Psoas muscle (tissue), 8 donors: ENCODE measurements around the gene DCXR. TPM values are rescaled to one million over a fixed set of nuclear protein-coding genes. Genes with fewer than 3 reads are reported as not detected.

Experiments
- ATAC-seq, 4 donors: fragments of 200-7000 bp; cut with Tn5 transposase; one replicate each; pipeline ENCODE4 v1.9.1; 2020; ENCODE audit warnings: moderate library complexity in 3 of 4, mild to moderate bottlenecking in 2 of 4
- DNase-seq, 2 donors: peaks; one replicate each; pipeline ENCODE4 v3.0.0-alpha.2; 2020
- H3K27ac ChIP-seq: fragments of 200-600 bp; one replicate; pipeline ENCODE4 v1.8.0; 2022
- H3K27me3 ChIP-seq, 3 donors: fragments of 200-600 bp in 1 of 3; one replicate each; pipeline versions ENCODE4 v1.6.1 to v1.8.0; 2013 to 2022; ENCODE audit warnings: low read length in 2 of 3, mild to moderate bottlenecking in 2 of 3, moderate library complexity in 1 of 3; ENCODE audit not compliant: insufficient read depth in 3 of 3
- H3K36me3 ChIP-seq, 2 donors: fragments of 200-600 bp in 1 of 2; one replicate each; pipeline versions ENCODE4 v1.6.1 to v1.8.0; 2013 to 2022; ENCODE audit warnings: low read depth in 1 of 2, mild to moderate bottlenecking in 1 of 2, moderate library complexity in 1 of 2; ENCODE audit not compliant: insufficient read depth in 1 of 2
- H3K4me1 ChIP-seq: fragments of 200-600 bp; one replicate; pipeline ENCODE4 v1.8.0; 2022
- H3K4me3 ChIP-seq: fragments of 200-600 bp; one replicate; pipeline ENCODE4 v1.8.0; 2022; ENCODE audit warnings: mild to moderate bottlenecking
- H3K9me3 ChIP-seq: fragments of 200-600 bp; one replicate; pipeline ENCODE4 v1.8.0; 2022
- WGBS, 3 donors: extraction: QIAGEN DNeasy Blood & Tissue Kit; methylation state at CpG; one replicate each; pipeline versions ENCODE4 v1.1.6 to v1.1.7; 2013; 5-methylcytosine and 5-hydroxymethylcytosine counted together
- intact Hi-C, 2 donors: fragments of 100-400 bp; cut with DNase I; formaldehyde crosslinking; loops; one replicate each; pipeline versions ENCODE4 v1.11.0 to v1.14.2; 2022
- polyA plus RNA-seq, 3 donors: library from polyadenylated mRNA; stranded (reverse); fragments of 200-250 nt; gene quantifications; one replicate each; pipeline ENCODE4 v1.2.3, GENCODE V29; 2013
- total RNA-seq, 4 donors: library from RNA; stranded (reverse); fragmentation: NEBNext Ultra II Directional in 2 of 4; extraction: Animal tissue kit (Norgen Biotek cat#: 25700) in 2 of 4; gene quantifications; one replicate each; pipeline versions ENCODE4 v1.2.1 to v1.2.4, GENCODE V29; 2021 to 2023
- TF ChIP-seq, protein P1 (sequence below): fragments of 200-600 bp; IDR thresholded peaks from one replicate; pipeline ENCODE4 v1.8.0; 2022; ENCODE audit warnings: antibody characterized with exemption
- donor health status: healthy with polysubstance abuse.
- donor health status: DM: no; HTN: no; CAD: no; lungs with moderate emphysema.
- donor health status: Bipolar disorder and iron deficiency.
- donor health status: healthy.
- donor health status: DM: yes; HTN: yes; CAD: no.
- donor health status: DM: no; HTN: no; CAD: no.
- donor health status: DM: no; HTN: no; CAD: no.
- donor health status: DM: yes; HTN: yes; CAD: no.

The DCXR gene
- total and polyA plus RNA-seq, 7 donors = 111 to 216 (median 147) TPM

- H3K27me3 ChIP-seq = no peaks in the 10 kb centered on the region
- no peak overlapping the region for H3K4me3 ChIP-seq
- TF ChIP-seq, protein P1, sequence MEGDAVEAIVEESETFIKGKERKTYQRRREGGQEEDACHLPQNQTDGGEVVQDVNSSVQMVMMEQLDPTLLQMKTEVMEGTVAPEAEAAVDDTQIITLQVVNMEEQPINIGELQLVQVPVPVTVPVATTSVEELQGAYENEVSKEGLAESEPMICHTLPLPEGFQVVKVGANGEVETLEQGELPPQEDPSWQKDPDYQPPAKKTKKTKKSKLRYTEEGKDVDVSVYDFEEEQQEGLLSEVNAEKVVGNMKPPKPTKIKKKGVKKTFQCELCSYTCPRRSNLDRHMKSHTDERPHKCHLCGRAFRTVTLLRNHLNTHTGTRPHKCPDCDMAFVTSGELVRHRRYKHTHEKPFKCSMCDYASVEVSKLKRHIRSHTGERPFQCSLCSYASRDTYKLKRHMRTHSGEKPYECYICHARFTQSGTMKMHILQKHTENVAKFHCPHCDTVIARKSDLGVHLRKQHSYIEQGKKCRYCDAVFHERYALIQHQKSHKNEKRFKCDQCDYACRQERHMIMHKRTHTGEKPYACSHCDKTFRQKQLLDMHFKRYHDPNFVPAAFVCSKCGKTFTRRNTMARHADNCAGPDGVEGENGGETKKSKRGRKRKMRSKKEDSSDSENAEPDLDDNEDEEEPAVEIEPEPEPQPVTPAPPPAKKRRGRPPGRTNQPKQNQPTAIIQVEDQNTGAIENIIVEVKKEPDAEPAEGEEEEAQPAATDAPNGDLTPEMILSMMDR = no peak
- no peak for ATAC-seq
- H3K36me3 ChIP-seq = peaks cover 0 to 13% of the 10 kb centered on the region in 2 donors
- no peaks in the 10 kb centered on the region for H3K9me3 ChIP-seq
- intact Hi-C loops = no loop called here
- WGBS, 3 donors = 89 to 92% (median 90%) methylated on average over 36 to 37 of the region's 37 CpGs
- DNase-seq = peak in 1 of 2 donors; percentile 39
- H3K27ac ChIP-seq = no peak overlapping the region
- H3K4me1 ChIP-seq = peaks cover 32% of the 10 kb centered on the region
Observed at GRCh38 chr17:81993729-81994592, 43.5 kb downstream of the DCXR start.

DNA sequence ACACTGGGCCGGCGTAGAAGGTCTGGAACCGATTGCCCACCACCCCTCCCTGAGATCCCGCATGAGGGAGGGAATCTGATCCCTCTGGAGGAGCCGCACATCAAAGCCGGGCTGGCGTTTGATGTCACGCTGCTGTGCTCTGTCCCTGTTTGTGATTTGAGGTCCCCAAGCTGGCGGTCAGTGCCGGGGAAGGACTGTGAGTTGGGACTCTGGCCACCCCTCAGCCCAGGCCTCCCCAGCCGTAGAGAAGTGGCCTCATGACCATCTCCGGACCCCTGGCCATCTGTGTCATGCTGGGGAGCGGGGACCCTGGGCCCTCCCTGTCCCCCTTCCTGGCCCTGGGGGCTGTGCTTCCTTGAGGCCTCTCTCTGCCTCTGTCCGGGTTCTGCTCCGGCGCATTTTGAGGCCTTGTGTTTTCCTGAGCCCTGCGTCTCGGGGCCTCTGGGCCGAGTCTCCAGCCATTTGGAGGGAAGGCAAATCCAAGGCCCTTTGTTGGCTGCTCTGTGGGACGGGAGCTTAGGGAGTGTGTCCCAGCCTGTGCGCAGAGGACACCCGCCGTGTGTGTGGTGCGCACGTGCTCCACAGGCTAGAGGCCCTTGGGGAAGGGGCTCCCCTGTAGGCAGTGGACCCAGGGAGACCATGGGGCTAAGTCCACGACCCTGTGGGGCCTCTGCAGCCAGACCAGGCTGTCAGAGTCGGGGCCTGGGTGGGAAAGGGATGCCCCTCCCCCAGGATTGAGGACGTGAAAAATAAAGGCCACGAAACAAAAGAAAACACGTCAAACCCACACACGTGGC lies 45.0 kb downstream of the DCXR start:
- H3K9me3 ChIP-seq = no peaks in the 10 kb centered on the region
- peaks cover 0 to 13% of the 10 kb centered on the region in 2 donors for H3K36me3 ChIP-seq
- peak; percentile 13 to 58 for DNase-seq
- H3K4me3 ChIP-seq = peak overlapping the region; percentile 53
- no peaks in the 10 kb centered on the region for H3K27me3 ChIP-seq
- intact Hi-C loops = no loop called here
- ATAC-seq = peak; percentile 21 to 52 (median 36)
- peak overlapping the region; percentile 84 for H3K27ac ChIP-seq
- H3K4me1 ChIP-seq = peaks cover 23% of the 10 kb centered on the region
- TF ChIP-seq, protein P1 = no peak
- WGBS, 3 donors = 46 to 65% (median 47%) methylated on average over 30 to 31 of the region's 31 CpGs

DNA sequence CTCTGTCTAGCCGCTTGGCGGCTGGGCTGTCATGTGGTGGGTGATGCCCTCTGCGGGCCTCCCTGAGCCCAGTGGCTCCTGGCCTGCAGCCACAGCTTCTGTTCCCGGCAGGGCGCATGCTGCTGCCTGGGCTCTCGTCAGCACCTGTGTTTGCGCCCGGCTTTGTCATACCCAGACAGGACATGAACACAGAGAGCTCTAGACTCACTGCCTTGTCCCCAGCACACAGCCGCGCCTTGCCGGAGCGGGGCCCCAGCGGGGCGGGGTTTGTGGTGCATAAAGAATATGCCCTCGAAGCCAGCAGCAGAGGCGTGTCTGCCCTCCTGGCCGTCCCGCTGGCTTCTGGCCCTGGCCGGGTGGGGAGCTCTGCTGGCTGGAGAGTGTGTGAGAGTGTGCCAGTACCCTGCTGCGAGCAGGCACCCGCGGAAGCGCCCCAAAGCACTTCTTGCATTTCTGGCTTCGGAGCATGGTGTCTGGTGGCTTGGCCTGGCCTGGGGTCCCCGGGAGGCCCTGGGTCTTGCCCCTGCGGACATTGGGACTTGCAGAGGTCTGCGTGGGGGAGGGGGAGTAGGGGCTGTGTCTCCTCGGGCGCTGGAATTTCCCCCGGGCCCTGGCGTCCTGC lies 45.7 kb downstream of the DCXR start:
- ATAC-seq (peak; percentile 93 to 94 (median 94)), DNase-seq (peak; percentile 86 to 93)
- Histone ChIP-seq H3K4me1 (peaks cover 23% of the 10 kb centered on the region), H3K36me3 (peaks cover 0 to 17% of the 10 kb centered on the region in 2 donors), H3K9me3 (no peaks in the 10 kb centered on the region), H3K4me3 (peak overlapping the region; percentile 53), H3K27ac (peak overlapping the region; percentile 84), H3K27me3 (no peaks in the 10 kb centered on the region)
- WGBS, 3 donors = 18 to 30% (median 23%) methylated on average over 31 of the region's 31 CpGs
- TF ChIP-seq, protein P1 = no peak
- intact Hi-C loops = no loop called here

- TF ChIP-seq, protein P1 = no peak
- intact Hi-C loops = no loop called here
- Histone ChIP-seq H3K27me3 (no peaks in the 10 kb centered on the region), H3K9me3 (no peaks in the 10 kb centered on the region), H3K27ac (peak overlapping the region; percentile 84), H3K4me3 (peak overlapping the region; percentile 53), H3K4me1 (peaks cover 23% of the 10 kb centered on the region), H3K36me3 (peaks cover 0 to 17% of the 10 kb centered on the region in 2 donors)
- peak; percentile 16 to 53 for DNase-seq
- no peak for ATAC-seq
- WGBS, 3 donors = 53 to 72% (median 58%) methylated on average over 24 to 25 of the region's 25 CpGs
Observed at GRCh38 chr17:81990836-81991683, 46.4 kb downstream of the DCXR start.
